ENCODE measurements around the gene STK24.

GRCh38 chr13:98530217-98530616, 46.7 kb downstream of the STK24 start:
- TF ChIP-seq POLR2A (IDR thresholded peaks at IDR 0.05) (no peak), EP300 (IDR thresholded peaks at IDR 0.05) (no peak)
- TF ChIP-seq, protein P1, sequence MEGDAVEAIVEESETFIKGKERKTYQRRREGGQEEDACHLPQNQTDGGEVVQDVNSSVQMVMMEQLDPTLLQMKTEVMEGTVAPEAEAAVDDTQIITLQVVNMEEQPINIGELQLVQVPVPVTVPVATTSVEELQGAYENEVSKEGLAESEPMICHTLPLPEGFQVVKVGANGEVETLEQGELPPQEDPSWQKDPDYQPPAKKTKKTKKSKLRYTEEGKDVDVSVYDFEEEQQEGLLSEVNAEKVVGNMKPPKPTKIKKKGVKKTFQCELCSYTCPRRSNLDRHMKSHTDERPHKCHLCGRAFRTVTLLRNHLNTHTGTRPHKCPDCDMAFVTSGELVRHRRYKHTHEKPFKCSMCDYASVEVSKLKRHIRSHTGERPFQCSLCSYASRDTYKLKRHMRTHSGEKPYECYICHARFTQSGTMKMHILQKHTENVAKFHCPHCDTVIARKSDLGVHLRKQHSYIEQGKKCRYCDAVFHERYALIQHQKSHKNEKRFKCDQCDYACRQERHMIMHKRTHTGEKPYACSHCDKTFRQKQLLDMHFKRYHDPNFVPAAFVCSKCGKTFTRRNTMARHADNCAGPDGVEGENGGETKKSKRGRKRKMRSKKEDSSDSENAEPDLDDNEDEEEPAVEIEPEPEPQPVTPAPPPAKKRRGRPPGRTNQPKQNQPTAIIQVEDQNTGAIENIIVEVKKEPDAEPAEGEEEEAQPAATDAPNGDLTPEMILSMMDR (IDR thresholded peaks at IDR 0.05) = no peak

Data from tibial nerve (tissue), 4 donors.